Breast epithelium (tissue), 3 donors: ENCODE data around the gene LARP4.

ENCODE experiments used
- CTCF ChIP-seq, 3 donors: fragments of 450-650 bp; IDR thresholded peaks; one replicate each; pipeline ENCODE4 v1.5.1; 2016 to 2017; ENCODE audit warnings: antibody characterized with exemption in 3 of 3, mild to moderate bottlenecking in 3 of 3, moderate library complexity in 3 of 3
- POLR2A ChIP-seq: fragments of 450-650 bp; IDR thresholded peaks from one replicate; pipeline ENCODE4 v1.6.1; 2016; ENCODE audit warnings: antibody characterized with exemption, mild to moderate bottlenecking, moderate library complexity

DNA sequence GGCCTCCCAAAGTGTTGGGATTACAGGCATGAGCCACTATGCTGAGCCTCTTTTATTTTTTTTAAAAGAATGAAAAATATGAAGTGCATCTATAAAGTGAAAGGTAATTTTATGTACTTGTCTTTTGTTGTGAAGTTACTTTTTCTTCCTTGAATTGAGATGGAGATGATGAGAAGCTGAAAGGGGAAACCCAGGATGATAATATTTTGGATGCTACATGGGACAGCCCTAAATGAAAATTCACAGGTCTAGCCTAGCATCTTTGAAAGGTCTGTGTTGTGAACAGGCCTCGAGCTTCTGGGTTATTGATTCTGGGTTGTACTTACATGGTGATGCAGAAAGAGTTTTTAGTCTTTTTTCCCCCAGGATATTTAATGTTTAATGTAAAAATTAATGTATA, 118.7 kb downstream of the LARP4 start:
- TF ChIP-seq POLR2A = no peak
- TF ChIP-seq CTCF (IDR thresholded peaks at IDR 0.05) = no peak
